Stimulated activated CD4-positive, alpha-beta T cell treated with anti-CD3 and anti-CD28 coated beads, Interleukin-12 subunit alpha, Interleukin-12 subunit beta, amount 100 ng/mL, for 24 hours (primary cell): Measurements from ENCODE around the gene SAE1.
"Not testable (repeated sequence)": the region's sequence is repeated elsewhere in the genome, so short reads cannot be mapped to it uniquely, and the experiment has no call there.

Experiments
- DNase-seq, 2 experiments: peaks; one replicate each; pipeline ENCODE4 v3.0.0-alpha.2; 2020; ENCODE audit warnings: low read depth in 2 of 2

SAE1 gene

GRCh38 chr19:47130589-47131227 is at the start of gene SAE1:
SAE1 (plus strand) TSS chr19:47130835; CDS start chr19:47130931, 96 bp downstream.
- DNase-seq, result peak; percentile 88

GRCh38 chr19:47081095-47081494 is 49.5 kb upstream of the SAE1 start:
- no peak for DNase-seq

GRCh38 chr19:47082493-47082892 is 48.1 kb upstream of the SAE1 start:
- no peak for DNase-seq

- no peak for DNase-seq
Observed at GRCh38 chr19:47084879-47085439, 45.7 kb upstream of the SAE1 start.

GRCh38 chr19:47086280-47086679 is 44.4 kb upstream of the SAE1 start:
- no peak for DNase-seq

- DNase-seq, result no peak
Observed at GRCh38 chr19:47089767-47090350, 40.8 kb upstream of the SAE1 start.

- no peak for DNase-seq
Observed at GRCh38 chr19:47093254-47093653, 37.4 kb upstream of the SAE1 start.

- DNase-seq, result peak in 1 of 2 experiments; percentile 18
Observed at GRCh38 chr19:47093841-47094240, 36.8 kb upstream of the SAE1 start.

- DNase-seq, result peak in 1 of 2 experiments; percentile 16
Observed at GRCh38 chr19:47094557-47095475, 35.8 kb upstream of the SAE1 start.

- DNase-seq, result no peak
Observed at GRCh38 chr19:47095476-47096099, 35.0 kb upstream of the SAE1 start.

GRCh38 chr19:47096100-47096704 is 34.4 kb upstream of the SAE1 start:
- DNase-seq, result no peak

GRCh38 chr19:47096721-47097120 is 33.9 kb upstream of the SAE1 start:
- DNase-seq, result no peak

- DNase-seq, result no peak
Observed at GRCh38 chr19:47097396-47098201, 33.0 kb upstream of the SAE1 start.

- DNase-seq, result no peak
Observed at GRCh38 chr19:47098608-47099007, 32.0 kb upstream of the SAE1 start.

GRCh38 chr19:47099576-47100050 is 31.0 kb upstream of the SAE1 start:
- no peak for DNase-seq

- DNase-seq, result no peak
Observed at GRCh38 chr19:47100290-47100689, 30.3 kb upstream of the SAE1 start.

- not testable (repeated sequence) for DNase-seq
Observed at GRCh38 chr19:47101116-47101515, 29.5 kb upstream of the SAE1 start.

GRCh38 chr19:47102346-47103060 is 28.1 kb upstream of the SAE1 start:
- DNase-seq, result no peak

GRCh38 chr19:47104680-47105079 is 26.0 kb upstream of the SAE1 start:
- no peak for DNase-seq

- no peak for DNase-seq
Observed at GRCh38 chr19:47105874-47106273, 24.8 kb upstream of the SAE1 start.
